HG02938 (cell line): ENCODE data around the gene ZFAND6.

ENCODE experiments used
- ATAC-seq: cut with Tn5 transposase; IDR thresholded peaks from one replicate; pipeline ENCODE4 v1.9.1; 2021; ENCODE audit warnings: mild to moderate bottlenecking, moderate library complexity; ENCODE audit not compliant: unreplicated experiment

The ZFAND6 gene

GRCh38 chr15:80186597-80186996 lies 127.1 kb downstream of the ZFAND6 start:
- no peak for ATAC-seq
